ENCODE measurements around the gene NTRK2.

Gene NTRK2

DNA sequence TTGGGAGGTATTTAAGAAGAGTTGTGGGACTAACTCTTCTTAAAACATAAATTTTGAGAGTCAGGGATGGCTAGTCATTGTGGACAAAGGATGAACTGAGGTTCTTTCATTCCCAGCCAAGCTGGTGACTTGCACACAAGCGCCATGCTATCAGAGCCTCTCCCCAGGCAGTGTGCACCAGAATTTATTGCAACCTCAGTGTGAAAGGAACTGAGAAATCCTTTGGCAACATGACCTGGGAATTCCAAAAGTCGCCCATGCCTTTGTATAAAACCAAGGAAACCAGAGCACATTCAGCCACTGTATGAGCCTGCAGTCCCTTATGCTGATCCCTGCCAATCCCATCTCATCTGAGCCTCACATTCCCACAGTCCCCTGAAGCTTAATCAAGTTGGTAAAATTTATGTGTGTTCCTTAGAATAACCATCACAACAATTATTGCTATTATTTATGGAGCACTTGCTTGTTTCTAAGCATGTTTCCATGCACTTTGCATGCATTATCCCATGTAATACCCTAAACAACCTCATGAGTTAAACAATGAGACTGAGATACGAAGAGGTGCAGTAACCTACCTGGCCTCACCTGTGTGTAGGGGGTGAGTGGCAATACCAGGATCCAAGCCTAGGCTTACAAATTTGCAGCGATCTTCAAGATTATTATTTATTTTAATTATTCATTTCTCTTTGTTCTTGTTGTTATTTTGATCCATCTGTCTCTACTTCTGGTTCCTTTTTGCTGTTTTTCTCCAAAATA is 116.4 kb downstream of the NTRK2 start:
- DNase-seq = no peak

DNA sequence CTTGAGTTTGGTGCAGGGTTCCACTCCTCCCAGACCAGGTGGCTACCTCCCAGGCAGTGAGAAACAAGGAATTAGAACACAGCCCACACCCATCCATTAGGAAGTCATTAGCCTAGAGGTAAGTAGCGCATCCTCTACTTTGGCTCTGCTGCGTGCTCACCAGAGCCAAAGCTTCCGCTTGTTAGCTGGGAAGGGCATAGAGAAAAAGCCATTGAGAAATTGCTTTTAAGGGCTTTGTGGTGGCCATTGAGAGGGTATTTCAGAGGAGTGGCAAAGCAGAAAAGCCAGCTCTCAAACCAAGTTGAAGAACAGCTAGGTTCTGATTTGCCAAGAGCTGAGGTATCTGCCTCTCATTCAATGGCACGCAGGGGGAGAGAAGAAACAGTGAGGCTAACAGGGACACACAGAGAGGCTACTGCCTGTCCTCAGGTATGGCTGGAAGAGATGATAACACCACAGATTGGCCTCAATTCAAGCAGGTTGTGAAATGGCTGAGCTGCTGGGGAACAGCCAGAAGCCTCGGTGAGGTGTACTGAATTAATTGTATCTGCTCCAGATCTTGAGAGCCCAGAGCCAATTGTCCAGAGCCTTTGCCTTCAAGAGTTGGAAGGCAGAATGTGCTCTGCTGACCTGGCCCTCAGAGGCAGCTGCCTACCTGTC is 119.4 kb downstream of the NTRK2 start:
- no peak for DNase-seq

DNA sequence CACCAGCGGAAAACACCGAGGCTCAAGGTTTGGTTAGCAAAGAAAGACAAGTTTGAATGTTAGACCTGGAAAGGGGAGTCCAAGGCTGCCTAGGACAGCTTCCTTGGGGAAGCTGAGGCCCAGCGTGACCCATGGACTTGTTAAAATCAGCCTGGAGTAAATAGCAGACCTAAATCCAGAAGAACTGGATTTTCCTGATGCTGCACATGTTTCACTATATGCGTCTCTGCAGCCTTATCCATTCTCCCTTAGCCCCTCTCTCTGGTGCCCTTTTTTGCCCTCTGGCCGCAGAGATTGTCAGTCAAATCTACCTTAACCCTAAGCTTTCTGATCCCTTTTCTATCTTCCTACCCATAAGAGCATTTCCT is 119.9 kb downstream of the NTRK2 start:
- DNase-seq = no peak

DNA sequence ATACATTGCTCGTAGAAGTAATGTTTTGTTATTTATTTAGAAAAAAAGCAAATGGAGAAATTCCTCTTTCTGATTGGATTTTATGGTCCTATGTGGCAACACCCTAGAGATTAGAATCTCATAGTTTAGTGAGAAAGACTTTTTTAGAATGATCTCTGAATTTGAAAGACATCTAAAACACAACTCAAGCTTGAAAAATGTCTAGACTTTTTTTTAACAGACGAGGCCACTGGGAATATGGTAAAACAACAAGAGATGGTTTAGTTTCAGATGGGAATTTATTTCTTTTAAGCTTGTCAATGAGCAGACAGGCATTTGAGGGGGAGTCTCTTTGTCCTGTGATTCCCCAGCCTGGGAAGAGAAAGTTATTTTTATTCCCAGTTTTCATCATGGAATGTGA is 122.1 kb downstream of the NTRK2 start:
- DNase-seq = no peak

DNA sequence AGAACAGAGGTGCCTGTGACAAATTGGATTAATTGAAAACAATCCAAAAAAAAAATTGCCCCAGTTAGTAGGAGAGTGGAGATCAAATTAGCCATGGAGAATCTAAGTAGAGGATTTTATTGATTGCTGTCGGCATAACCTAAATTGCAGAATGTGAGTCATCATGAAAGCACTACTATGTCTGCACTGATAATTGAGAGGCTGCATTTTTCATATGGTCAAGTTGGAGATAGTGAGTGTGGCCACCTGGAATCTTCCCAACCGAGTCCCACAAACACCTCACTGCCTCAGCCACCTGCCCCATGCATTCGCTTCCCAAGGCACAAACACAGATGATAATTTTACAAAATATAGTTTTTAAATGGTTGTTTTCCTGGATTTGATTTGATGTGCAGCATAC is 123.7 kb downstream of the NTRK2 start:
- no peak for DNase-seq

GRCh38 chr9:84794981-84795637 is 125.6 kb downstream of the NTRK2 start:
- no peak for DNase-seq

DNA sequence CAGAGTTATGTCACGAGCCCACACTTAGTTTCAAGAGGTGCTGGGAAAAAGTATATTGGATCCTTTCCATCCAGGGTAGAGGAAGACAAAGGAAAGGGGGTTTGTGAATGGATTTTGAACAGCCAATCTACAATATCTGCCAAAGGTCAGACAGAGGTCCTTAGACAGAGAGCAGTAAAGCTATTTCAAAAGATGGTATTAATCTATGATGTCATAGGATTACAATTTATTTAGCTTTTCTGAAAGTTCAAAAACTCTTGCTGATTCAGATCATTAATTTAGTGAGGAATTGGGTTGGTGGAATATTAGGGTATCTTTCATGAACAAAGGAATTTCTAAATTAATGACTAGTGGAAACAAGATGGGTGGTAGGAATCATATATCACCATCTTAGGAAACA is 126.9 kb downstream of the NTRK2 start:
- no peak for DNase-seq

DNA sequence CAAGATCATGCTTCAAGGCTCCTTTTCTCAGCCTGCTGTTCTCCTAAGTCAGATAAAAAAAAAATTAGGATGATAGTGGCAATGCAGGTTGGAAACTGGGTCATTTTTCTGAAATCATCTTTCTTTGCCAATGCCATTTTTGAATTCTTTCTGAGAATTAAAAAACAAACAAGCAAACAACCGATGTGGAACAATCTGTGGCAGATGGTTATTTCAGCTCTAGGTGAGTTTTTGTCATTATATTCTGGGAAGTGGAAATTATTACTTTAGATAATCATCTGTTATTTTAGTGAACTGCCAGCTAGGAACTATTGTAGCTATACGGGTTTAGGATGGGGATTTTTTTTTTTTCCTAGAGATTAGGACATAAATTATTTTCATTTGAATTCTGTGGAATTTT is 129.7 kb downstream of the NTRK2 start:
- DNase-seq = no peak

DNA sequence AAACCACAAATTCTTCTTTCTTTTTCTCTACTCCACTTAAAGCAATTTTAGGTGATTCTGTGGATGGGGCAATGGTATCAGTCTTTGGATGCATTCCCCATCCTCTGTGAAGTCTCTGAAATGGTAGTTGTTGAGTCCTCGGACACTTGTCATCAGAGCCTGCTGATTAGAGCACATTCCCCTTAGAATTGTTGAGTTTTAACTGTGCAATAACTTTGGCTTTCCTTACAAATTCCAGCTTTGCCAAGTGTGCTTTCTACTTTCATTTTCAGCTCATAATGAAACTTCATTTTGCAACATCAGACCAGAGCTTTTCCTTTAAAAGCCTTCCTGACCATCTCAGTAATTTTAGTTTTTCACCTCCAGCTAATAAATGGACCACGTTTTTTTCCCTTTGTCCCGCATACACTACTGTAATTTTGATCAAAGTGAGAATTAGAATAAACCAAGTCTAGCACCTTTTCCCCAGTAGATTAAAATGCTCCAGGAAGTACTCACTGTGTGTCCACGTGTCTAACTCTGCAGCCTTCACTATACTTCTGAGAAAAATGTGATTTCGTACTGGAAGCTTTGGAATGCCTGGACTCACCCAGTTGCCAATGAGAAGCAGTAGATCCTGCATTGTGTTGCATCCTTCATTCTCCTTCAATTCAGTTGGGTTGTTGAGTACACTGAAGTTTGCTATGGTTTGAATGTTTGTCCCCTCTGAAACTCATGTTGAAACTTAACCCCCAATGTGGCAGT is 135.6 kb downstream of the NTRK2 start:
- no peak for DNase-seq

GRCh38 chr9:84807431-84807830 is 137.9 kb downstream of the NTRK2 start:
- DNase-seq = no peak

GRCh38 chr9:84807870-84808390 is 138.4 kb downstream of the NTRK2 start:
- no peak for DNase-seq

GRCh38 chr9:84808416-84808815 is 138.9 kb downstream of the NTRK2 start:
- no peak for DNase-seq

- DNase-seq = no peak
Measured at GRCh38 chr9:84811072-84811750, 141.7 kb downstream of the NTRK2 start.

GRCh38 chr9:84811751-84812074 is 142.2 kb downstream of the NTRK2 start:
- DNase-seq = no peak

DNA sequence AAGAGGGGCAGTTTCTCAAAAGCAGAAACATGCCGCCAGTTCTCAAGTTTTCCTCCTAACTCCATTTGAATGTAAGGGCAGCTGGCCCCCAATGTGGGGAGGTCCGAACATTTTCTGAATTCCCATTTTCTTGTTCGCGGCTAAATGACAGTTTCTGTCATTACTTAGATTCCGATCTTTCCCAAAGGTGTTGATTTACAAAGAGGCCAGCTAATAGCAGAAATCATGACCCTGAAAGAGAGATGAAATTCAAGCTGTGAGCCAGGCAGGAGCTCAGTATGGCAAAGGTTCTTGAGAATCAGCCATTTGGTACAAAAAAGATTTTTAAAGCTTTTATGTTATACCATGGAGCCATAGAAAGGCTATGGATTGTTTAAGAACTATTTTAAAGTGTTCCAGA is 142.8 kb downstream of the NTRK2 start:
- DNase-seq = no peak

DNA sequence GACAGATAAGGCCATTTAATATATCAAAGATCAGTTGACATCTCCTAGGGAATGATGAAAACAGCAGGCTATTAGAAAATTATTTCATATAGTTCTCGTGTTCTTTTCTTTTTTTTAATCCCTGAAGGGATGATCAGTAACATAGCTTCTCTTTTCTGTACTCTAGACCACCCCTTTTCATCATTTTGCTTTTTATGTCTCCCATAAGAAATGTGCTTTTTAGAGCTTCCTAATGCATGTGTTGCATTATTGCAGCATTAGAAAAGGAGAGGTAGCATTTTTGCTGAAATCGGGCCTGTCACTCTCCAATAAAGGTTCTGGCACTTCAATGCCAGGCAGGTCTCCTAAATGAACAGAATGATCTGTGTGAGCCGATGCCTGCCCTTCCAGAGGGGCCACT is 143.3 kb downstream of the NTRK2 start:
- no peak for DNase-seq

DNA sequence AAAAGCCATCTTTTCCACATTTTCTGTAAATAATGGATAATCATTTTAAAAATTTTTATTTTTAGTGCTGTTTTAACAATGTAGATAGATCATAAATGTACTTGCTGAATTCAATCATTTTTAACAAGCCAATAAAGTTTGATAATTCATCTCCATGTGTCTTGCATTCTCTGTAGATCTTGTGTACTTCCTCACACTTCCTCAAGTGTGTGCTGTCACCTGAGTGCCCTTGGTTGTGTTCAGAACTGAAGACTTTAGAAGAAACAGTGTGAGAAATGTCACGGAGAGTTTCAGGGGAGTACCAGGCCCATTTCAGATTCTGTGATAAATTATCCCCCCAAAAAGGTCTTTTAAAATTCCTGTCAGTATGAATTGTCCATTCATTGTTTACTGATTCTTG is 146.0 kb downstream of the NTRK2 start:
- no peak for DNase-seq

DNA sequence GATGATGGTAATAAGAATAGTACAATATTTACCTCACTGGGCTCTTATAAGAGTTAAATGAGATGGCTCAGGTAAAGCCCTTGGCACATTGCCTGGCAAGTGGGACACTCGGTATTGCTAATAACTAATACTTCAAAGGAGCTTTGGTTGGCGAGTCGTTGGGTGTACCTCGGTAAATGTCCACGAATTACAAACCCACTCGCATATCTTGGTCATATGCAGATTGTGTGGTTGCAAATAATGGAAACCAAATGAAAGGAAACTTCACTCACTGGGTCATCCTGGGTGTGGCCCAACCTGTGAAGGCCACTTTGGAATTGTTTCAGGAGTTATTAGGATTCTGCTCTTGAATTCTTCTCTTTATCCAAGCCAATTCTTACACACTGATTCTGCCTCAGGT is 147.5 kb downstream of the NTRK2 start:
- no peak for DNase-seq

- DNase-seq = no peak
Measured at GRCh38 chr9:84818791-84819190, 149.3 kb downstream of the NTRK2 start.

DNA sequence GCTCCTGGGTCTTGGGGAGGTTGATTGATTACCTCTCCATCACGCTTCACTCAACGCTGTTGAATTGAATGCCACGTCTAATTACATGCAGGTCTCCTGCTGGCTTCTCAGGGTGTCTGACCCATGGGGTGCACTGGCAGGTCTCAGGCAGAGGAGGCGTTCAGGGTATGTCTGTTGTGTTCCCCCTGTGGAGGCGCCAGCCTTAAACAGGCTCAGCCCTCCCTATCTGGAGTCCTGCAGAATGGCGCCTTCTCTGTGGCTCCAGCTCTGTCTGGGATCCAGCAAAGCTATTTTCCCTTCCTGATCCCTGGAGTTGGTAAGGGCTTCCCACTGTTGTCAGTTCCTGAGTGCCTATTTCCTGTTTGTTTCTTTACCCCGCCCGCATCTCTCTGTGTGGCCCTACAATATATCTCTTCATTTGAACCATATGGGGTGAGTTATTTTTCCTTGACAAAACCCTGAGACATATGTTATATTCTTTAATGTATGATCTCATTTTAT is 150.0 kb downstream of the NTRK2 start:
- DNase-seq = no peak

- no peak for DNase-seq
Measured at GRCh38 chr9:84821431-84821830, 151.9 kb downstream of the NTRK2 start.

DNA sequence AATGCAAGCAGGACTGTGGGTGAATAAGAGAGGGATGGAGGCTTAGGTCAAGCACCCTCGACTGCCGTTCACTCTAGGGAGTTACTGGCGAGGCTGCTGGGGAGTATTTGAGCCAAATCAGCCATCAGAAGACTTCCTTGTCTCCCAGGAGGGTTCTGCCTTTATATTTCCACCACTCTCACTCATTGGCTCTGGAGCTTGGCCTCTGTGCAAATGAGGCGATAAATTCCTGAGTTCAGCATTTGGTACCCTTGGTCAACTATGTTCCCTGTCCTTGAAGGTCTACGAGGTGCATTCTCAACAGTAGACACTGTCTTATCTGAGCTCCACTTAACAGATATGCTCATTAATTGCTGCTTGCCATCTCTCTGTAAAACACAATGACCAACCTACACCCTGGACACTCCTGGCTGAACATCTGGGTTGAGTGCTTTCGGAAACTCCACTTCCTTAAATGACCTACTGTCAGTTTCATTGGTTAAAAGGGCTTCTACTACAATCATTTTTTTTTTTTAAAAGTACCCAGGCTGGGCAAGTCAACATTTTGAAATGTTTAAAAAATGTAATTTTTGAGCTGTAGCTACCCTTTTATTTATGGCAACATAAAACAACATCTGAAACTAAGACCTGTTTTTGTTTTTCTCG is 153.2 kb downstream of the NTRK2 start:
- DNase-seq = no peak

Measured in T-helper 9 cell (primary cell).